ENCODE measurements around the gene SERINC2. TPM values are rescaled to one million over a fixed set of nuclear protein-coding genes. Genes with fewer than 3 reads are reported as not detected.

The SERINC2 gene
- total and polyA plus RNA-seq, 9 of the 15 experiments (the other 6 are each of a cell fraction or from before 2014, with no cell fraction given): 0.07 to 1.2 (median 0.70) TPM; not detected in 2

- TF ChIP-seq ZNF318 (IDR thresholded peaks at IDR 0.05; ENCODE audit: borderline replicate concordance in 1 of 2, low read depth in 1 of 2): no peak
- 0 out of 2 replicates have a peak, but pooled peaks have one; percentile 31 for TF ChIP-seq MGA (IDR thresholded peaks at IDR 0.05)
- 0 out of 2 replicates have a peak, but pooled peaks have one; percentile 39 for TF ChIP-seq JUND (IDR thresholded peaks at IDR 0.05; ENCODE audit: borderline replicate concordance, low read depth, low read length)
- TF ChIP-seq JUND (tag; IDR thresholded peaks at IDR 0.05; ENCODE audit: borderline replicate concordance, low read depth, low read length): peak; percentile 25; the same call in 1 of the 3 replicates
- TF ChIP-seq PURB (CRISPR knock-in tag; IDR thresholded peaks at IDR 0.05; ENCODE audit: low read depth): no peak
Observed at GRCh38 chr1:31394584-31395193, 18.3 kb upstream of the SERINC2 start (continued).

Measured in K562 (cell line).